NCI-H146 (cell line): ENCODE results near the gene SEL1L3.

Experiments
- DNase-seq: peaks from one replicate; lab custom pipeline; 2025; lab: John Stamatoyannopoulos, UW

Gene SEL1L3

DNA sequence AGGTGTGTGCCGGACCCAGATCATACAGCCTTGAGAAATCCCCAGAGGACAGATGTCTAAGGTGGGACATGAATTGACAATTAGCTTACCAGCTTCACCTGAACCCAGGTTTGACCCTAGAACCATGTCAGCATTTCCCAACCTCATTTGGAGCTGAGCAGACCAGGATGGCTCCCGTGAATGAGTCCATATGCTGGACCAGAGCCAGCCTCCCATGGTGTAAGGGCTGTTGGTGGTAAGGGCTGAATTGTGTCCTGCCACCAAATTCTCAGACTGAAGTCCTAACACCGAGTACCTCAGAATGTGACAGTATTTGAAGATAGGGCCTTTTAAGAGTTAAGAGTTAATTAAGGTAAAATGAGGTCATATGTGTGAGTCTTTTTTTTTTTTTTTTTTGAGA is 118.8 kb downstream of the SEL1L3 start:
- no peak for DNase-seq

DNA sequence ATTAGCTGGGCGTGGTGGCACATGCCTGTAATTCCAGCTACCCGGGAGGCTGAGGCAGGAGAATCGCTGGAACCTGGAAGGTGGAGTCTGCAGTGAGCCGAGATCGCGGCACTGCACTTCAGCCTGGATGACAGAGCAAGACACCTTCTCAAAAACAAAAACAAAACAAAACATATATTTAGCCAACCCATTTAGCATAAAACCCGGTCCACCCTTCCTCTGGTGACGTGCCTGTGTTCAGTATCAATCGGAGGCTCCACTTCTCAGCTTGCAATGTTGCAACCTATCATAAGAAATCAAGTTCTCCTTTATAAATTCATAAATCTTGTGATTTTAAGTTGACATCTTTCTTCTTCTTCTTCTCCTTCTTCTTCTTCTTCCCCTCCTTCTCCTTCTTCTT is 133.2 kb downstream of the SEL1L3 start:
- no peak for DNase-seq

DNA sequence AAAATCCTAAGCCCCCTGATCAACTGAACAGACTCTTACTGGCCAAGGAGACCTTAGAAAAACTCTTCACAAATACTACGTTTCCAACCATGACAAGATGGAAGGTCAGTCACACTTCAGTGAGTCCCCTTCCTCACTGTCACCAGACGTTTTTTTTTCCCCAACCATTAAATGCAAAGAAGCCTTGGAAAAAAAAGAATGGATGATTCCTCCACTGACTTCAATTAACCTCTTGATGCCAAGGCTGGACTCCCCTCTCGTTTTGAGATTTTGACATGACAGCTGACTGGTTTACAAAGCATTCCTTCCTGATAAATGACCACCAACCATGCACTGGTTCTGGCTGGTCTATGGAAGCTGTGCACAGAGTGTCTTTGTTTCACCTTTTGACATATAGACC is 133.9 kb downstream of the SEL1L3 start:
- no peak for DNase-seq

DNA sequence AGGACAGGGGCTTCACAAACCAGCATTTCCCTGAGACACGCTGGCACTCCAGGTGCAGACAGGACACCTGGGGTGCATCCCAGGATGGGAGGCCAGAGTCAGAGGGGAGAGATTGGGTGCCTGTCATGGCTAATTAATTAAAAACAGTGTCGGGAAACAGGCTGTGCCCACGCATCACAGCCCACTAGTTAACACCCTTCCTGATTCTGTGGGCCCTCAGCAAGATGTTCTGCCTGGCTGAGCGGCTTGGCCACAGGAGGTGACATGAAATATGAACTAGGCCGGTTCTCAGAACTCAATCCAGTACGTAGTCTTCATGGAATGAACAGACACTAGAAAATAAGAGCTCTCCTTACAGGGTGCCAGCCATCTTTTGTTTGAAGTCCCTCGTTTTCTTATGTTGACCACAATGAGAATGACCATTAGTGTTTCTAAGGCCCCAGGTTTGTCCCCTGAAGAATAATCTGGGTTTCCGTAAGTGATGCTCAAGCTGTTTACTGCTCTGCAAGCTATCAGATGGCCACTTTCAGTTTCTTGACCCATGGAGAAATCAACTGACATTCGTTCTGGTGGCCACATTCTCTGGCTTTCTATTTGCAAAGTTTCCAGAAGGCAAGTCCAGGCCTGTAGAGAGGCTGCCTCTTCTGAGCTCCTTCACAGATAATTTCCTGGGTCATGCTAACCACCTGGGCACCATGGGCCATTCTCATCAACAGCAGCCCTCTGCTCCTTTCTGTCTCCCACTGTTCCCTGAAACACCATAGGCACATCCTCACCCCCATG is 134.9 kb downstream of the SEL1L3 start:
- DNase-seq, result peak; percentile 34

DNA sequence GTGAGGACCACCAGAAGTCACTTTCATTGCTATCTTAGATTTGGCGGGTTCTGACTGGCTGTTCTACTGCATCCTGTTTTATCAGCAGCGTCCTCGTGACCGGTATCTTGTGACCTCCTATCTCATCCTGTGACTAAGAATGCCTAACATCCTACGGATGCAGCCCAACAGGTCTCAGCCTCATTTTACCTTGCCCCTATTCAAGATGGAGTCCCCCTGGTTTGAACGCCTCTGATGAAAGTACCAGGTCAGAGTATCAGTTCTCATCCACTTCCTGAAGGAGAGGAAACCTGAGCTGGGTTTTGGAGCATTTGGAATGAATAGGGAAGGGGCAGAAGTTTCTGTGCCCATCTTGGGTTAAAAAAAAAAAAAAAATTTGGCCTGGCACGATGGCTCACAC is 136.9 kb downstream of the SEL1L3 start:
- DNase-seq, result no peak

DNA sequence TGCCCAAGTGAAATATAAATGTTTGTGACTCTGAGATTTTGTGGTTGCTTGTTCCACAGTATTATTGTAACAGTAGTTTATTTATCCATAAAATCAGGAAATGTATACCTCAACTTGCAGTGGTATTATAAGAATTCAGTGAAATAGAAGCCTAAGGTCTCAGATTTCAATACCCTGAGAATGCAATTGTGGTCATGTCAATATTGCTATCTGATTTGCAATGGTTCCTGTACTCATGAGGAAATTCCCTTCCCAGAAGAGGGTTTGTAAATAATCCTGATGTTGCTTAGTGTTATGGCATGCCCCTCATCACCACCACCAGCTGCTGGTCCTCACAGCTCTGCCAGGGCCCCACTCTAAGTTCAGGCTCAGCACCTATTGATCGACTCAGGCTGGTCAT is 139.4 kb downstream of the SEL1L3 start:
- no peak for DNase-seq

DNA sequence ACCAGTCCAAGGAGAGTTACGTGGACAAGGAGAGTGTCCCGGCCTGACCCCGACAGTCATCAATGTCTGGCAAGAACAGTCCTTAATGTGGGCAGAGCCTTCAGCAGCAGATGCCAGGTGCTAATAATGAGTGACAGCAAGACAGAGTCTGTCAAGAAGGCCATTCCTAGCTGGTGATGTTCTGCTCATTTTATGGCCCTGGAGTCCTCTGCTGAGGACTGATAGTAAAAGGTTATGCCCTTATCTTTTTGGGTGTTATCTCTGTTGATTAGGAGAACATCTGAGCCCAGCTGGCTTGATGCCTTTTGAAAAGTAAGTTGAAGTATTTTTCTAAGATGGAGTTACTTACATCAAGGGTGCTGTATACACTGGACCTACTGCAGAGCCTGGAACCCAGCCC is 139.8 kb downstream of the SEL1L3 start:
- no peak for DNase-seq

DNA sequence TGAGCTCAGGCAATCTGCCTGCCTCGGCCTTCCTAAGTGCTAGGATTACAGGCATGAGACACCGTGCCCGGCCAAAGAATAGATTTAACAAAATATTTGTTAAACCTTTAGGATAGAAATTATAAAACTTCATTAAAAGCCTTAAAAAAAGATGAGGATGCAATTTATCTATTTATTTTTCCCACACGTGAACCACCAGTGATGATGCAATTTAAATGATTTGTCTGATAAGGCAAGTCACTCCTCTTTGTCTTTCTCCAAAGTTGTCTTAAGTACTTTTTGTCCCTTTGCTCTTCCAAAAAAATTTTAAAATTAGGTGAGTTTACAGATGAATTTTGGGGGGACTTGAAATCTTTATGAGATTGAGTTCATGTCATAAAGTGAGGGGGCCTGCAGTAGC is 149.0 kb downstream of the SEL1L3 start:
- no peak for DNase-seq

DNA sequence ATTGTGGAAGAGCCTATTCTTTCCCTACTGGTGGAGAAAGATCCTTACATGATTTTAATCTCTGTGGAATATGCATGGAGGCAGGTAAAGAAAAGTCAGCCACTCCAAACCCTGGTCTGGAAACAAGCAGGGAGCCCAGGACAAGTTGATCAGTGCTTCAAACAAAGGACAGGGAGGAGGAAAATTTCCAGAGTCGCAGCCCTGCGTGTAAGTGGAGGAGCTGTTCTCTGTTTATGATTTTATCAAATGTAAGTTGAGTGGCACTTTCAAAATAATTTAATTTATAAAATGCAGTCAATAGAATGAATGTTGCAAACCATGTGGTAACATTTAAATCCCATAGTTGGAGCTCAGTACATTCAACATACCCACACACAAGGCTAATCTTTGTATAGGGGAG is 150.2 kb downstream of the SEL1L3 start:
- DNase-seq, result no peak

DNA sequence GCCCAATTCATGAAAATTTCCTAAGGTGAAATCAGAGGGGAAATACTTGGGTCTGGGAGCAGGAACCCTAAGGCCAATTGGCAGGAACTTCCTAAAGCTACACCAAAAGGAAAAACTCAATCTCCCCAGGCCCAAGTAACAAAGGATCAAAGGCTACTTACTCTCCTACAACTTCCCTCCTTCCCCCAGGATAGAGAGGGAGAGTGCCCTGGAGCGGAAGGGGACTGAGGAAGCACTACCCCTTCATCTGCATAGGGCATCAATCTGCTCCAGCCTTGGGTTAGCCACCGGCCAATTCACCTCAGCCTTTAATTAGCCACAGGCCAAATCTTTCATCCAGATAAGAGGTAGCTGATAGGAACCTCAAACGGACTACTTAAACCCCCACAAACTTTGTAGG is 152.2 kb downstream of the SEL1L3 start:
- no peak for DNase-seq

DNA sequence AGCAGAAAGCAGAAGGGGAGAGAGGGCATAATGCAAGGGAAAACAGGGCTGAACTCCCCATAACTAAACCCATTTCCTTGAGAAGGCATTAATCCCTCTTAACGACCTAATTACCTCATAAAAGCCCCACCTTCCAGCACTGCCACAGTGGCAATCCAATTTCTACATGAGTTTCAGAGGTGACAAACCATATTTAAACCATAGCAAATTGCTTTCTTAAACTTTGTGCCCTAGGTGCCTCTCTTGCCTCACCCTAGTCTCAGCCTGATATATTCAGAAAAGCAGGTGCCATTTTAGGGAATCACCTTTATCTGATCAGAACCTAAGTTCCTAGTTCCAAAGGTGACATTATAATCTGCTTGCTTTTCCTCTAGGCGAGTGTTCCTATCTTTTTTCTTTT is 158.3 kb downstream of the SEL1L3 start:
- DNase-seq, result no peak

DNA sequence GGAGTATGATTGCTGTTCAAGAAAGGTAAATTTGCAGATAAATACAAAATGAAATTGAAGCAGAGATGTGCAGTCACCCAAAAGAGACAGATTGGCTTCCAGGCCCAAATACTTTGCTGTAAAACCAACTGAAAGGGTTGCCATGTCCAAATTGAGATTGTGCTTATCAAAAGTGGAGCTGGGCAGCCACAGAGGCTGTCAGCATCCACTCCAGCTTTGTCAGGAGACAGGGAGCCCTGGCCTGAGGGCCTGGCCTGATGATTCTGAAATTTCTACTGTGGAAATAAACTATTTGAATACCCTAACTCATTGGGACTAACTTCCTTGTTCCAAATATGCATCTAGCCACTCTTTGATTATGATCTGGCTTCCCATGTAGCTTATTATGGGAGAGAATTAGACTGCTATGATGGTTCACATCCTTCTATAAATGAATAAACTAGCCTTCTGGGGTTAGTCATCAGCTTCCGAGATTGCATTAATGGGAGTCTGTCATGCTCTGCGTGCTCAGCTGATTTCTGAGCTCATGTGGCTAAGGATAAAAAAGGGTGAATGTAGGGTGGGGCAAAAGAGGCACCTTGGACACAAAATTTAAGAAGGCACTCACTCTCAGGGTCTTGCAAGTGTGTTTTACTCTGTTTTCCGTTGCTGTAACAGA is 158.9 kb downstream of the SEL1L3 start:
- no peak for DNase-seq

DNA sequence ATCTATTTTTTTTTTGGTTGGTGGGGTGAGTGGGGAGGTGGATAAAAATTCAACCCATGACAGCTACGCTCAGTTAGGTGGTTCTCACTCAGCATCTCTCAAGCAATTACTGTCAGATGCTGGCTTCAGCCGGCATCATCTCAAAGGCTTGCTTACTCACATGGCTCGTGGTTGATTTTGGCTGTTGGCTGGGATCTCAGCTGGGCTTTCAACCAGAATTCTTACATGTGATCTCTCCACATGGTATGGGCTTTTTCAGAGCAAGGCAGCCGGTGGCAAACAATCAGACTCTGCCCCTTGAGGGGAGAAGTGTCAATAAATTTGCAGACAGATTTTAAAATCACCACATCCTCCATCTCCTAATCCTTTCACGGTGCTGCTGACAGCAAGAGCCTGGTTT is 159.9 kb downstream of the SEL1L3 start:
- no peak for DNase-seq

DNA sequence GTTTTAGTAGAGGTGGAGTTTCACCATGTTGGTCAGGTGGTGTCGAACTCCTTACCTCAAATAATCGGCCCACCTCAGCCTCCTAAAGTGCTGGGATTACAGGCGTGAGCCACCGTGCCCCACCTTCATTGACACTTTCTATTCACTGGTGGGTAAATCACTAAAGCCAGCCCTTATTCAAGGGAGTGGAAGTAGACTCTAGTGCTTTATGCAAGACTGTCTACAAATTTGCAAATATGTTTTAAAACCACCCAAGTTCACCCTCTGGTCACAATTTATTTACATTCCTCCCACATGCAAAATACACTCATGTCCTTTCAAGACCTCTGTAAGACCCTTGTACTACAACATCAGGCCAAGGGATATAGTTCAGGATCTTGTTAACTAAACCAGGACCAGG is 162.1 kb downstream of the SEL1L3 start:
- DNase-seq, result no peak

DNA sequence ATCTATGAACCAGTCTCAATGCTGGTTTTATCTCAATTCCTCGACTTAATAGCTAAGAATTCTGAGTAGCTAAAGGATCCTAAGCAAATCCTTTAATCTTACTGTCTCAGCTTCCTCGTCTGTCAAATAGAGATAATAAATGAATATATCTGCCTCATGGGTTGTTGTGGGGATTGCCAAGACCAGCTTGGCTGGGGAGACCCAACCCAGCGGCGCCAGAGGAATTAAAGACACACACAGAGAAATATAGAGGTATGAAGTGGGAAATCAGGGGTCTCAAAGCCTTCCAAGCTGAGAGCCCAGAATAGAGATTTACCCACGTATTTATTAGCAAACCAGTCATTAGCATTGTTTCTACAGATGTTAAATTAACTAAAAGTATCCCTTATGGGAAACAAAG is 165.3 kb downstream of the SEL1L3 start:
- no peak for DNase-seq
